Renal cortex interstitium (tissue), 11 donors: Measurements from ENCODE around the gene SERINC5. TPM values are rescaled to one million over a fixed set of nuclear protein-coding genes. Genes with fewer than 3 reads are reported as not detected.

Experiments used
- DNase-seq, 11 donors: peaks; one replicate each; pipeline ENCODE4 v3.0.0-alpha.2; 2013; ENCODE audit warnings: low read depth in 9 of 11, low spot score in 4 of 11; ENCODE audit errors: extremely low read depth in 1 of 11
- polyA plus RNA-seq, 3 donors: library from polyadenylated mRNA; unstranded; fragments of 120-200 nt; gene quantifications; one replicate each; pipeline ENCODE4 v1.2.1, GENCODE V29; 2013; ENCODE audit not compliant: insufficient read length in 3 of 3

The SERINC5 gene
- polyA plus RNA-seq, 3 donors = 44.7 to 57.2 (median 55.5) TPM

GRCh38 chr5:80068775-80069174, 187.1 kb downstream of the SERINC5 start:
- no peak for DNase-seq

GRCh38 chr5:80068246-80068636, 187.6 kb downstream of the SERINC5 start:
- DNase-seq = no peak

GRCh38 chr5:80067531-80068245, 188.2 kb downstream of the SERINC5 start:
- DNase-seq = no peak

- no peak for DNase-seq
Observed at GRCh38 chr5:80067016-80067415, 188.8 kb downstream of the SERINC5 start.

GRCh38 chr5:80064124-80064523, 191.7 kb downstream of the SERINC5 start:
- DNase-seq = no peak

Other genes with a start within 250 kb of the SERINC5 start
- gene THBS4, start 220.7 kb downstream of the SERINC5 start, polyA plus RNA-seq = 10 to 100 TPM; 14.2 to 18.8 (median 18.6) TPM
- not detected for gene SPZ1, start 64.0 kb upstream of the SERINC5 start, polyA plus RNA-seq
- gene ZFYVE16, start 152.0 kb upstream of the SERINC5 start, polyA plus RNA-seq = 10 to 100 TPM; 60.6 to 81.7 (median 77.9) TPM
- gene FAM151B, start 232.1 kb upstream of the SERINC5 start, polyA plus RNA-seq = 1 to 10 TPM; 2.1 to 3.4 (median 3.2) TPM